HG03097 (cell line): ENCODE measurements around the gene PKD1L1.

ENCODE experiments used
- ATAC-seq: cut with Tn5 transposase; IDR thresholded peaks from one replicate; pipeline ENCODE4 v1.9.1; 2021; ENCODE audit not compliant: unreplicated experiment, low FRiP score

PKD1L1 gene

DNA sequence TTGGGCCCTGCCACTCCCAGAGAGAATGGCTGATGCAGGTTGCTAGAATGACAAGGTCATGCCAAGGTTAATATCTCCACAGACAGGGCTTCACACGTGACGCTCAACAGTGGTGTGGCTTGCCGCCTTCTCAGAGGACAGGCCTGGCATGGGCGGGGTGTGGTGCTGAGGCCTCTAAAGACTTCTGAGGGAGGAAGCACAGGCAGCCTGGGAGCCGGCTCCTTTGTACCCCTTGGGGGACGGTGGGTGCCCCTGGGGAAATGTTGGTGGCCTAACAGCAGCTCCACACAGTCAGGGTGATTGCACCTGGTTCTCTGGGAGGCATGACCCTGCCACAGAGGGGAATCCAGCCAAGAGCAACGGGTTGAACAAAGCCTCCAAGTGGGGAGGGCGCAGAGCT is 115.1 kb downstream of the PKD1L1 start:
- no peak for ATAC-seq

DNA sequence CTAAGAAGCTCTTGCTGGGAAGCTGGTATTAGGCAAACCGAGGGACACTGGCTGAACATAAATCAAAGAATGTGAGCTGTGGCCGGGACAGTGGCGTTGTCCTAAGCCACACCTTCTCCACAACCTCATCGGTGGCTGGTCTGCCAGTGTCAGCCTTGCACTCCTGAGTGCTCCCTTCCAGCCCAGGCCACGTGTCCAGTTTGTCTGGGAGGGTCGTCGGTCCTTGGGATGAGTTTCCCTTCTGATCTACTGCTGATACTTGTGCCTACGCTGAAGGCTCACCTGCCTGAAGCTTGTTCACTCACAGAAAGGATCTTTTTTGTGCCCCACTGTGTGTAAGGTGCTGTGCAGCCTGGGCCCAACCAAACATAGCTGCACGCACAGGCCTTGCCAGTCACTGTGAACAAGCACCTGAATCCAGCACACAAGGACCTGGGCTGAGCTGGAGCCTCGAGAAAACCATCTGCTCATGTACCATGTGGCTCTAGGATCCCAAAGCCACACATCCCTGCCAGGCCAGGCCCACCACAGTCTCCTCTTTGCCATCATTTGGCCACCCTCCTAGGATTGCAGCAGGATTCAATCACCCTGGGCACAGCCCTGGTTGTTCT is 116.1 kb downstream of the PKD1L1 start:
- no peak for ATAC-seq

DNA sequence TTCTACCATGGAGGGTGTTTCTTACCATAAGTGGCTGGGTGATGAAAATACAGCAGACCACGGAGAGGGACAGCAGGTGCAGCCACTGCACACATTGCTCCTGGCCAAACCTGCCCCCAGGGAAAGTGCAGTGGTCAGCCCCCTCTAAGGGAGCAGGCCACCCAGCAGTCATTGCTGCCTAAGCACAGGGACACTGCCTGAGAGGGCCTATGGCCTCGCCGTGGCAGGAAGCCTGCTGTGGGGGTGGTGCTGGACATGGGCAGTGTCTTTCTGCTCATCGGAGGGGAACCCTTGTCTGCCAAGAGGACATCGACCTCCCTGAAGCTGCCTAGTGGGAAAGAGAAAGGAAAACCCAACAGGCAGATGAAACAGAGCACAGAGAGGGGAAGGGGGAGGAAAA is 118.3 kb downstream of the PKD1L1 start:
- no peak for ATAC-seq

DNA sequence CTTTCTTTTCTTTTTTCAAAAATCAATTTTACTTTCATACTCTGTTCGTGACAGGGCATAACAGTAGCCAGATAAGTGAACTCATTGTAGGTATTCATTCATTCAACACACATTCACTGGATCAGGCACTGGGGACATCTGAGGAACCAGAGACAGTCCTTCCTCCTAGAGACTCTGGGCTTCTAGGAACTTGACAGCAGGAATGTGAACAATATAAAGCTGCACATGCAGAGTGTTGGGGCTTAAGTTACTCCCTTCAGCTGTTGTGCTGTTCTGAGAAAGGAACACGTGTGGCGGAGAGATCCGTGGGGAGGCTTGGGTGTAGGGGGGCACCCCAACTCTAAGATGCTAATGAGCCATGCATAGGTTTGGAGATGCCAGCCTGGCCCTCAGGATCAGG is 120.4 kb downstream of the PKD1L1 start:
- ATAC-seq: no peak

DNA sequence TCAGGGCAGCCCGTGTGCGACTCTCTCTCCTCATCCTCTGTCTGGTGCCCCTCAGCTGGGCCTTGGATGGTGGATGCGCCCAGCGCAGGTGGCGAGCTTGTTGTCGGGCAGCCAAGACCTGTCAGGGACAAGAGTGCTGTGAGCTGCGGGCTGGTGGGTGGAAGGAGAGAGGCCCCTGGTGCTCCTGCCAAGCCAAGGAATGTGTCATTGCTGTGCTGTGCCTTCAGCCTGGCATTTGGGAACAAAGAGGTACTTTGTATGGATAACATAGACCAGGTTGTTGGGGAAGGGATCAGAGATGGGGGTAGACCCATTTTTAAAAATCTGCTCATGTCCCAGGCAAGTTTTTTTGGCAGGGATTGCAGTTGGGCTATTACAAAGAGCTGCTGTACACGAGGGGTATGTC is 120.9 kb downstream of the PKD1L1 start:
- ATAC-seq: no peak

DNA sequence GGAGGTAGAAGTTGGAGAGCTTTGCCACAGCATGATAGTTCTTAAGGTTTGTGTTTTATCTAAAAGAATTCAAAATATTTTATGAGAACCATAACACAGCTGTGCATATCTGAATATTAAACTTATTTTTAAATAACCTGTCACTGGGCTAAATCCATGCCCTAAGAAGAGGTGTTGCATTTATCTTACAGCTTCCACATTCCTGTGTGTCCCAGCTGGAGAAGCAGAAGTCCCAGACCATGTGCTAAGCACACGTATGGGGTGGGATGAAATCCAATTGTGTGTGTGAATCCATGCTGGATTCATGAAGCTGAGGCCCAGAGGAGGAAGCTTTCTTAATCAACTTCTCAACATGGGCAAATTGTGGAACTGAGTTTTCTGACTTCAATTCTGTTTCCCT is 121.5 kb downstream of the PKD1L1 start:
- ATAC-seq: no peak

DNA sequence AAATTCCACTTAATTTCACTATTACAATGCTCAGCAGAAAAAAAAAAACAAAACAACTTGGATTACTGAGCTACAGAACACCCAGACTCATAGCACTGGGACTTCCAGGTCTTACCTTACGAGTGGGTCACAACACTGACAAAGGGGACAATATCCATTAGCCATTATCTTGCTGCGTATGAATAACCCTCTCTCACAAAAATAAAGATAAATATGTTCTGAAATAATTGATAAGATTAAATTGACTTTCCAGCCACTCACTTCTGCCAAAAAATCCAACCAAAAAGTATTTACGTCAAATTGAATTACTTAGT is 128.7 kb downstream of the PKD1L1 start:
- ATAC-seq: no peak

DNA sequence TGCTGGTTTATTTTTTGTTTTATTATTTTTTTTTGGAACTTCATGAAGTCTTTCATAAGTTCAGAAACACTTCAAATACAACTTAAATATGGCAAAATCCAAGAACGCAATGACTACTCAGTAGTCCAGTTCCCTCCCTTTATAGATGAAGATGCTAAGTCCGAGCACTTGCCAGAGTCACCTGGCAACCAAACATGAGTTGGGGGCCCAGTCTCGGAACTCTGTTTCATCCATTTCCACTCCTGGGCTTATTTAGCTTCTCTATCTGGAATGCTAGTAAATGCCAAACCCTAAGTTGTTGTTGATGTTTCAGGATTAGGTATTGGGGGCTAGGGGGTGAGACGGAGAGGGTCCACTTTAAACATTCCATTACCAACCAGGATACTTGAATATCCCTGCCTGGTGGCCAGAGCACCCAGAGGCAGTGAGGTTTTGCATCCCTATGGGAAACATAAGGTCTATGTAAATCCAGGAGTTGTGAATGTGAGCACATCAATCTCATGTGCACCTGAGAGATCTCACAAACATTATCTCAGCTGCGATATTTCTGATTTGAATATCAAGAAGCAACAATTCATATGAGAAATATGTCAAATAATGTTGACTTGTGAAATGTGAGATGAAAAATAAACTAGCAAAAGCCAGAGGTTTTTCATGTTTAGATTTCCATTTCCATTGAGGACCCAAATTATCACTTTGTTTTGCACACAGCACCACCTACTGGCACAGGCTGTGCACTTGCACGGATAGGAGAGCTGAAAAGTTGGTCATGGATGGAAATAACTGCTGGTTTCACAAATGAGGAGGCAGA is 129.3 kb downstream of the PKD1L1 start:
- no peak for ATAC-seq

DNA sequence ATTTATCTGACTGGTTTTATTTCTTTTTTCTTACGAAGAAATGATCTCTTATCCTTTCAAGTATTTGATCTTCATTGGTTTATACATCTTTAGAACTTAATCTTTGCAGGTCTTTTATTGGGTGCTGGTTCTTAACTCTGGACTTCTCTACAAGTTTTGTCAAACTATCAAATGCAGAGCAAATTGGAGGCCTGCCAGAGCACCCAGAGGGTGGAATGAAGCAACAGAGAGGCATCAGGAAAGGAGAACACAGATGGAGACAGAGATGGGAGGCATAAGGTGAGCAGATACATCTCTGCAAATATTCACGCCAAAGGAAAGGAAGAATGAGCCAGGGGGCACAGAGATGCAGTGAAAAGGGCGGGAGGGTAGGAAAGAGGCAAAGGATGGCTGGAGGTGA is 130.3 kb downstream of the PKD1L1 start:
- ATAC-seq: no peak

DNA sequence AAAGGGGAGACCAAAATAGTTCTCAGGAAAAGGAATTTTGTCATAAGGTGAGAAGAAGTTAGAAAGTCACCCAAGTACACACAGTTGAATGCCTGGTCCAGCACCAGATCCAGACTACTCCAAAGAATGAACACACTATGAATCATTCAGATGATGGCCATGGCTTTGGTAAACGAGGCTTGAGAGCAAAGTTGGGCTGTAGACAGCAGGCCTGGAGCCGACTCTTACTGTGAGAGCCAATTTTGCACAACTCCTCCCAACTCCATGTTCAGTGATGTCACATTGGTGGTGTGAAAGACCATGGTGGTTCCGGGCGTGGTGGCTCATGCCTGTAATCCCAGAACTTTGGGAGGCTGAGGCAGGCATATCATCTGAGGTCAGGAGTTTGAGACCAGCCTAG is 131.6 kb downstream of the PKD1L1 start:
- ATAC-seq: no peak

DNA sequence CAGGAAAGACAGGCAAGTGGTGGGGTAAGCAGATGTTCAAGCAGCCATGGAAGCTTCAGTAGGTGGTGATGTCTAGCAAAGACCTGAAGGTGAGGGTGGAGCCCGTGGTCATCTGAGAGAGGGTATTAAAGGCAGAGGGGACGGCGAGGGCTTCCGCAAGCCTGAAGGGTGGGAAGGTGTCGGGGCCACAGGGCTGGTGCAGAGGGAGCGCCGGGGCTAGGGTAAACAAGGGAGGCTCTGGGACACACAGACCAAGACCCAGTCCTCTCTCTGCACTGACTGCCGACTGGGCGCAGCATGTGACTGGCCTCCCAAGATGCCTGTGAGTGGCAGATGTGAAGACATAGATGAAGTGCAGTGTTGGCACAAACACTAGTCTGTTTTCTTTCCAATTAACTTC is 132.4 kb downstream of the PKD1L1 start:
- no peak for ATAC-seq

DNA sequence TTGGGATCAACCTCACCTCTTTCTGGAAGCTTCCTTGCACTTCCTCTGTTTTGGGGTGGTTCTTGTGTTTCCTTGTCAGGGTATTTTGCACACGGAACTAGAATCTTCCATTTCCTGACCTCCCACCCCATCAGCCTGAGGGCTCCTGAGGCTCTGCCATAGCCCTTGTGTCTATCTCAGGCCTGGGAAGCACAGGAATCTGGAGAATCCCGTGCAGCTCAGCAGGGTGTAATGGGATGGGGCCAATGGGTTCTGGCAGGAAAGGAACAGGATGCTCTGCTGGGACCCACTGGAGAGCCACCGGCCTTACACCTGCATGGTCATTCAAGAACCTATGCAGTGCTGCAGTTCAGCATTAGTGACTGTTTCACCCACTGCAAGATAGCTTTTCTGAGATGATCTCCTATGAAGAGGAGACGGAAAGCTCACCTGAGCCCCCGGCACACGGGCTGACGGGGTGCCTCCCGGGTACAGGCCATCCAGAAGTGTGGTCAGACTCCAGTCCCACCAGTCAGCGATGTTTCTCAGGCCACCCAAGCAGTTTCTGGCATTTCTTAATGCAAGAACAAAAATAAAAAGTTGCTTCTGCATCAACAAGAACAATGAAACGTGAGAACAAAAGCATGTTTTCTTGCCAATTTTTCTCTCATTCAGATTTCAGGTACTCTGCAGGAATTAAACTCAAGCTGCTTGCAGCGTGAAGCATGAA is 133.2 kb downstream of the PKD1L1 start:
- no peak for ATAC-seq

DNA sequence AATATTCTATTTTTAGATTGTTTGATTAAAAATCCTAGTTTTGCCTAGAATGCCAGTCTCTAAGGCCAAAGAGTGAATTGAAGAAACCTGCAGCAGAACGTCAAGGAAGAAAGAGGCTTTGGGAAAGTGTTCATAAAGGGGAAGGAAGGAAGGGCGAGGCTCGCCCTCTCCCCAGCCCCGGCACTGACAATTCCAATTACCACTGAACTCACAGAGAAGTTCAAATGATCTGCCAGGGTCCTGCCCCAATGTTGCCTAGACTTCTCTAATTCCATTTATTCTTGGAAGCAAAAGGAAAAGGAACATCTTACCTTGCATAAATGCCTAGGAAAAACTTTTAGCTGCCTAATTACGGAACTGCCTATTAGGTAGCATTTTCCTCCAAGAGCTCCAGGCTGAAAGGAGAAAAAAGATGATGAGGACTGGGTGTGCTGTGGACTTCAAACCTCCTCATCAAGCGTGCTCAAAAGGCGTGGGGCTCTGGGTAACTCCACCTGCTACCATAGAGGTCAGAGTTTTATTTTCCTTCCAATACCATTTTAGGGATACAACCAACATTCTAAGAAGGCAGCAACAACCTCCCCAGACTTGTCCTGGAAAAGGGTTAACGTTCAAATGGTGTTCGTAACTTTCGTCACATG is 134.5 kb downstream of the PKD1L1 start:
- ATAC-seq: no peak

DNA sequence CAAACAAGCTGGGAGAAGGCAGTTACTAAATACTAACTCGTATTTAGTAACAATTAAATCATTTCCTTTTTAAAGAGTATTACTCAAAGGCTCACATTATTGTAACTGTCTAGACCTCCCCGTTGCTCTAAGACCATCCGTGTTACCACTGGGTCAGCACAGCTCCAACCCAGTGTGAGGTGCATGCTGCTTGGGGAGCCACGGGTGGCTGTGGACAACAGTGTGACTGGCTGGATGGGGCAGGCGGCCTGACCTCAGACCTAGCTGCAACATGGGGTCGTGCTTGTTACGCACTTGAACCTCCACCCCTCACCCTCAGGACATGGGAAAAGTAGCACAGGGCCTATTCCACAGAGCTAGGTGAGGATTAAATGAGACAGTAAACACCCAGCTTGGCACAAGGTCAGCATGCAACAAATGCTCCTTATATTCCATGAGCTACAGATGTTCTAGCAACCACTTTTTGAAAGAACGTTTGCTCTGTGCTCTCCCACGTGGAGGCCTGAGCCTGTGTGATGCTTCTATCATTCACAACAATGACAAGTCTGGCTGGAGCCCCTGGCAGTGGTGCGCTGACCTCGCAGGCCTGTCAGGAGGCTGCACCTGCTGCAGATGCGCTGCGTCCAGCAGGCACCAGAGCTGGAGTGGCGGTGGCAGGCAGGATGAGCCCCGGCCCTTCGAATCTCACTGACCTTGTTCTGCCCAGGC is 135.7 kb downstream of the PKD1L1 start:
- no peak for ATAC-seq

DNA sequence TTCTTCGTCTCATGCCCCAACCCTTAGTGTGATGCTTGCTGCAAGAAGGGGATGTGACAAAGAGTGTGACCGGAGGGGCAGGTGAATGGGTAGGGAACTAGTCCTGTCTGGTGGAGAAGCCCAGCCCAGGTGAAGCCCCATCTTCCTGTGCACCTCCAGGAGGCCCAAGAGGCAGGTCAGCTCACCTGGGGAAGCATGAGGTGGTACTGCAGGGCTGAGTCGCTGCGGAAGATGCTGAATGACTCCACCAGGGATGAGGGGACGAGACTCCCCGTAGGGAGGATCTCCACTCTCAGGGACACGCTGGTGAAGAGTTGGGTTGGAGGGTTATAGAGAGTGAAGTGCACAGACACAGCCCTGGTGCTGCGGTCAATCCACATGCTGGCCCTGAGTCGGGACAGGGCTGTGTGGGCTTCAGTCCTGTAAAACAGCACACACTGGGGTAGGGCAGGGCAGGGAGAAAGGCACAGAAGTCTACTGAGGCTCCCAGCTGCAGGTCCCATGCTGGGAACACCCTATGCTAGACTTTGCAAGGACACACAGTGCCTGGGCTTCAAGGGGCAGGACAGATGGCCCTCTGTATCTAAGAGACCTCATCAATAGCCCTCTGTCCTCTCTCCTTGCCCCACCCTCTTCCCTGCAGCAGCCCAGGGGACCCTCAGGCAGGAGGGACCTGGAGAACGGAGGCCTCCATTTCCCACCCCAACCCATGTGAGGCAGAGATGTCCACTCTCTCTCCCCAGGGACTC is 136.5 kb downstream of the PKD1L1 start:
- ATAC-seq: no peak

DNA sequence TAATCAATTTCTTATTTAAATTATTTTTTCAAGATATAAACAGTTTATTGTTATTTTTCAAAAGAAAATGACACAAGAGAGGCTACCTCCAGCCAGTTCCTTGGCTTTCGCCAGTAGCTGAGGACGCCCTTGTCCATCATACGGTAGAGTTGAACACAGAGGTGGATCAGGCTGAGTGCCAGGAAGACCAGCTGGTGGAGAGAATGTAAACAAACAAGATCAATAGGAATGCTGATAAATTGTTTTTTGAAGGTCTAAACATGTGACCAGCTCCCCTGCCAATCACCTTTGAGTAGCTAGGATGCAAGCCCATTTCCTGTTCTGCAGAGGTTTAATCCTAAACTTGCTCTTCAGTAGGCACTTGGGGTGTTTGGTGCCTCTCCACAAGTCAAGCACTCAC is 138.9 kb downstream of the PKD1L1 start:
- ATAC-seq: no peak

DNA sequence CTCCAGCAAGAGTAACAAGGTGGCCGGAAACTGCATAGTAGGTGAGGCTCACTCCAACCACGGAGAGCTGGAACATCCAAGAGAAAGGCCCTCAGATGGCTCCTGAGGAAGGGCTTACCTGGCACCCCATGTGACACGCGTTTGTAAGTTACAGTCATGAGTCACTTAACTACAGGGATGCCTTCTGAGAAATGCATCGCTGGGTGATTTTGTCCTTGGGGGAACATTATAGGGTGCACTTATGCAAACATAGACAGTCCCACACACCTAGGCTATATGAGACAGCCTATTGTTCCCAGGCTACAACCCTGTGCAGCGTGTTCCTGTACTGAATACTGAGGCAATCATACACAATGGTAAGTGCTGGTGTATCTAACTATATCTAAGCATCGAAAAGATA is 139.9 kb downstream of the PKD1L1 start:
- no peak for ATAC-seq

DNA sequence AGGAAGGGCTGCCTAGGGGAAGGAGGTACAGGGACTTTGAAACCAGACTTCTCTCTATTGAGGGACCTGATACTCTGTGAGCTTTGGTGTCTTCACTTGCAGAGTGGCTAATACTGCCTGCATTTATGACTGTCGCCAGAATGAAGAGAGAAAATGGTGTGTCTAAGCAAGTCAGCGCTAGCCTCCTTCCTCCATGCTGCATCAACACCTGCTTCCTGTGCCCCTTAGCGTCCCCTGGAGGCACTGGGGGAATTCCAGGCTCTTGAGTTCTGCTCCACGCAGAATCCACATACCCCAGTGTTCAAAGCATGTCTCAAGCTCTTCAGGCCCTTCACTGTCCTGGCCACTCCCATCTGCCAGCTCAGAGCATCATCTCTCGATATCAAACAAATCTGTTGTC is 140.5 kb downstream of the PKD1L1 start:
- no peak for ATAC-seq

DNA sequence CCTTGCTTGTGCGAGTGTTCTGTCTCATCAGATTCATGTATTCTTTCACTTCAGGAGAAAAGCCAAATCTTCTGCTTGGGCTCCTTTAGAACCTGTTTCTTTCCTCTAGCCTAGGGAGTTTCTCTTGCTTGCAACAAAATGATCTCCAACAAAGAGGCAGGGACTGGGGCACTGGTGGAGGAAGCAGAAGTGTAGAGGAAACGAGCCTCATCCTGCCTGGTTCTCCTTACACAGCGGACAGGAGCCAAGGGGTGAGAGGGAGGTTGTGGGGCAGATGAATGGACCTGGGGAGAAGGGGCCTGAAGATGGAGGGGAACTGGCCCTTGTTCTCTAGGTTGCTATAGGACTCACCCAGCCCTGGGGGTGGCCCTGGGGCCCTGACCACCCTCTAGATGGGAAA is 141.1 kb downstream of the PKD1L1 start:
- no peak for ATAC-seq

DNA sequence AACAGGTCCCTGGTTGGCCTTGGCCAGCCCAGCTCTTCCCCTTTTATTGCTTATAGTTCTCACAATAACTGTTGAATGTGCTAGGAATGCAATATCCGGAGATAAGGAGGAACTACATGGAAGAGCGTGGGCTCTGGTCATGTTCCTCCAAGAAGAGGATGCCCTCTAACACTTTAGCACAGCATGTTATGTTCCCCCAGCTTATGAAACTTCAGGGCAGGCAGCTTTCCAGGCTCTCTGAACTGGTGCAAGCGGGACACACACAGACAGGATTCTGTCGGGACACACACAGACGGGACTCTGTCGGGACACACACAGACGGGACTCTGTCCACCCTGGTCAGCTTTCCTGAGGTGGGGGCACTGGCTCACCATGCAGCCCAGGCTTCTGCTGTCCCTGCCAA is 141.6 kb downstream of the PKD1L1 start:
- ATAC-seq: no peak
